ENCODE data around the gene CCDC86.

- TF ChIP-seq CTCF (IDR thresholded peaks at IDR 0.05) (no peak), ATF3 (CRISPR knock-in tag; conservative IDR thresholded peaks at IDR 0.05) (no peak), ZNF263 (CRISPR knock-in tag; IDR thresholded peaks at IDR 0.05; ENCODE audit: low read depth) (no peak), JUN (CRISPR knock-in tag; IDR thresholded peaks at IDR 0.05) (no peak)
These were observed 37.2 kb downstream of the CCDC86 start for GRCh38 chr11:60879104-60879503.
